ENCODE results near the gene HOXB2. TPM values are rescaled to one million over a fixed set of nuclear protein-coding genes. Genes with fewer than 3 reads are reported as not detected.
A peak's percentile ranks its signal among the peaks of the same experiment; 100 is the strongest.

The HOXB2 gene
- total and polyA plus RNA-seq, 2 donors (not counting 1 experiment from before 2014, with no cell fraction given) = 6.1 to 9.2 TPM

DNA sequence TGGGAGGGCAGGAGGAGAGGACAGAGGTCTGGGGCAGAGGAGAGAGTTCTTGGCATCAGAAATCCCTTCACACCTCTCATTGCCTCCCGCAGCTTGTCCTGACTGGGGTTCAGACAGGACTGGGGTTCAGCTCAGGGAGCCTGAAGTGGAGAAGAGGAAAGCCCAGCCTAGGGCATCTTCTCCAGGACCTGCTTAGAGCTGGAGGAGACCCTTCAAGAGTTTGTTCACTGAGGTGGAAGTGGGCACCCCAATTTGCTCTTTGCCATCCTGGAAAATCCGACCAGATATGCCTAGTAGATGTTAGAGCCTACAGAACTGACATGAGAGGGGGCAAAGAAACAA, 43.1 kb upstream of the HOXB2 start:
- peaks cover 96% of the 10 kb centered on the region for H3K27me3 Mint-ChIP-seq
- no peak for DNase-seq
- ChIA-PET CTCF (interaction anchor here (0.9 to 3.2 kb wide), 10 partner anchors 9 to 328 kb away, joined by 3 to 13 read pairs (median 4); no protein-coding TSS in a partner anchor), POLR2A (no interaction called here)
- no peaks in the 10 kb centered on the region for H3K79me2 ChIP-seq (ENCODE audit: control insufficient read depth, insufficient read depth, low read length)
- H3K36me3 ChIP-seq (replicated peaks in 1 of 2; ENCODE audit: control extremely low read depth in 1 of 2, control insufficient read depth in 1 of 2, extremely low read depth in 1 of 2, insufficient read depth in 2 of 2, low read length in 1 of 2) = no peaks in the 10 kb centered on the region
- no peak overlapping the region for H3K4me3 ChIP-seq (ENCODE audit: control extremely low read depth in 1 of 5, extremely low read depth in 1 of 5, insufficient read depth in 1 of 5, low read depth in 2 of 5, low read length in 4 of 5)
- TF ChIP-seq, protein P1, sequence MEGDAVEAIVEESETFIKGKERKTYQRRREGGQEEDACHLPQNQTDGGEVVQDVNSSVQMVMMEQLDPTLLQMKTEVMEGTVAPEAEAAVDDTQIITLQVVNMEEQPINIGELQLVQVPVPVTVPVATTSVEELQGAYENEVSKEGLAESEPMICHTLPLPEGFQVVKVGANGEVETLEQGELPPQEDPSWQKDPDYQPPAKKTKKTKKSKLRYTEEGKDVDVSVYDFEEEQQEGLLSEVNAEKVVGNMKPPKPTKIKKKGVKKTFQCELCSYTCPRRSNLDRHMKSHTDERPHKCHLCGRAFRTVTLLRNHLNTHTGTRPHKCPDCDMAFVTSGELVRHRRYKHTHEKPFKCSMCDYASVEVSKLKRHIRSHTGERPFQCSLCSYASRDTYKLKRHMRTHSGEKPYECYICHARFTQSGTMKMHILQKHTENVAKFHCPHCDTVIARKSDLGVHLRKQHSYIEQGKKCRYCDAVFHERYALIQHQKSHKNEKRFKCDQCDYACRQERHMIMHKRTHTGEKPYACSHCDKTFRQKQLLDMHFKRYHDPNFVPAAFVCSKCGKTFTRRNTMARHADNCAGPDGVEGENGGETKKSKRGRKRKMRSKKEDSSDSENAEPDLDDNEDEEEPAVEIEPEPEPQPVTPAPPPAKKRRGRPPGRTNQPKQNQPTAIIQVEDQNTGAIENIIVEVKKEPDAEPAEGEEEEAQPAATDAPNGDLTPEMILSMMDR (IDR thresholded peaks at IDR 0.05) = no peak
- TF ChIP-seq EZH2 (IDR thresholded peaks at IDR 0.05; ENCODE audit: borderline replicate concordance, insufficient read depth, low read depth, low read length, poor library complexity, severe bottlenecking) = no peak
- peaks cover 0 to 100% (median 87%) of the 10 kb centered on the region in 4 experiments for H3K27me3 ChIP-seq (replicated peaks in 1 of 4; ENCODE audit: control extremely low read depth in 1 of 4, control insufficient read depth in 3 of 4, insufficient read depth in 4 of 4, low read length in 3 of 4)
- H3K4me2 ChIP-seq (replicated peaks; ENCODE audit: low read depth, low read length, poor library complexity, severe bottlenecking) = no peak overlapping the region
- no peaks in the 10 kb centered on the region for H3K9me3 Mint-ChIP-seq (ENCODE audit: insufficient read depth)
- H3K27ac Mint-ChIP-seq = no peak overlapping the region
- 23% methylated on average over 1 of the region's 2 CpGs for WGBS (ENCODE audit: insufficient coverage)
- ATAC-seq (ENCODE audit: low read depth) = no peak
- peaks cover 0 to 9% (median 0%) of the 10 kb centered on the region in 3 donors for H3K9me3 ChIP-seq (ENCODE audit: control extremely low read depth in 1 of 3, control insufficient read depth in 2 of 3, insufficient read depth in 1 of 3, low read length in 2 of 3)
- peaks cover 4% of the 10 kb centered on the region for H4K20me1 ChIP-seq (ENCODE audit: control insufficient read depth, insufficient read depth, low read length, poor library complexity, severe bottlenecking)
- H3K4me3 Mint-ChIP-seq = no peak overlapping the region
- H3K4me1 Mint-ChIP-seq = peaks cover 40% of the 10 kb centered on the region
- H3K27ac ChIP-seq (ENCODE audit: low read length in 2 of 2) = no peak overlapping the region
- no peak overlapping the region for H2AFZ ChIP-seq (ENCODE audit: insufficient read depth, low read depth, low read length, poor library complexity, severe bottlenecking)
- no peak overlapping the region for H3K9ac ChIP-seq (ENCODE audit: low read length)
- intact Hi-C loops (cut with micrococcal nuclease) = no loop called here
- peaks cover 44 to 55% of the 10 kb centered on the region in 2 donors for H3K4me1 ChIP-seq (ENCODE audit: control insufficient read depth in 2 of 2, insufficient read depth in 2 of 2, low read length in 2 of 2)

DNA sequence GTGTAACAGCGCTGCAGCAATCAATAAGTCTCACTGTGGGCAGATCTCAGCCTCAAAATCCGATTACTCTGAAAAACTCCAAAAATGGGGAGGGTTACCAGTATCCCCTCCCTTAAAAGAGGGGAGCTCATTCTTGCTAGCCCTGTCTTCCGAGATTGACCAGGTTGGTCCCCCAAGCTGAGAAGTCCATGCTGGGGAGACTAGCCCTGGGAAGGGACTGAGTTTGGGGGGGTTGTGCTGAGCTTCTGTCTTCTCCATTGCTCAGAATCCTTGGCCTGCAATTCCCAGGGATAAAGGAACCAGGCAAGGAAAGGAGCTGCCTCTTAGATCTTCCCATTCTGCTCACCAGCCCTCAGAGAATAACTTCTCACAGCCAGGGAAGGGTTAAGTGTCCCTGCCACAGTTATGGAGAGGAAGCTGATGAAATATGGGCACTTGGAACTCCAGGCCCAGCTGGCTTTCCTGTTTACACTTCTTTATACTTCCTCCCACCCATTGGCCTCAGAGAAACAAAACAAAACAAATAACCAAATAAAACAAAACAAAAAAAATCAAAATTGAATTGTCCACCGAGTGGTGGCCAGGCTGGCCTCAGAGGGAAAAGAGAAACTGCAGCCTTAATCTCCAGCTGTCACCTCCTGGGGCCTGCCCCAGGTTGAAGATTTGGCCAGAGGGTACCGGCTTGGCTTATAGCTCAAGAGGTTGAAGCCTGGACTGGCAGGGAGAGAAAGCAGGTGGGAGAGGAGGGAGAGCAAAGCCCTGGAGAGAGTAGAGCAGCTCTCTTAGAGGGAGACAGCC, 42.6 kb upstream of the HOXB2 start:
- intact Hi-C loops (cut with micrococcal nuclease) = no loop called here
- H3K4me3 ChIP-seq (ENCODE audit: control extremely low read depth in 1 of 5, extremely low read depth in 1 of 5, insufficient read depth in 1 of 5, low read depth in 2 of 5, low read length in 4 of 5) = no peak overlapping the region
- Mint-ChIP-seq H3K27ac (peak overlapping the region; percentile 37), H3K9me3 (ENCODE audit: insufficient read depth) (no peaks in the 10 kb centered on the region), H3K27me3 (peaks cover 96% of the 10 kb centered on the region), H3K4me3 (peak overlapping the region; percentile 7), H3K4me1 (peaks cover 38% of the 10 kb centered on the region)
- no peak overlapping the region for H3K27ac ChIP-seq (ENCODE audit: low read length in 2 of 2)
- 32% methylated on average over 5 of the region's 5 CpGs for WGBS (ENCODE audit: insufficient coverage)
- no peak overlapping the region for H3K9ac ChIP-seq (ENCODE audit: low read length)
- ATAC-seq (ENCODE audit: low read depth) = no peak
- ChIA-PET POLR2A (no interaction called here), CTCF (interaction anchor here (0.6 to 3.2 kb wide), 12 partner anchors 10 to 327 kb away, joined by 3 to 13 read pairs (median 3); no protein-coding TSS in a partner anchor)
- H4K20me1 ChIP-seq (ENCODE audit: control insufficient read depth, insufficient read depth, low read length, poor library complexity, severe bottlenecking) = peaks cover 4% of the 10 kb centered on the region
- peaks cover 0 to 100% (median 87%) of the 10 kb centered on the region in 4 experiments for H3K27me3 ChIP-seq (replicated peaks in 1 of 4; ENCODE audit: control extremely low read depth in 1 of 4, control insufficient read depth in 3 of 4, insufficient read depth in 4 of 4, low read length in 3 of 4)
- H3K36me3 ChIP-seq (replicated peaks in 1 of 2; ENCODE audit: control extremely low read depth in 1 of 2, control insufficient read depth in 1 of 2, extremely low read depth in 1 of 2, insufficient read depth in 2 of 2, low read length in 1 of 2) = no peaks in the 10 kb centered on the region
- no peaks in the 10 kb centered on the region for H3K79me2 ChIP-seq (ENCODE audit: control insufficient read depth, insufficient read depth, low read length)
- TF ChIP-seq, protein P1 (IDR thresholded peaks at IDR 0.05) = no peak
- TF ChIP-seq EZH2 (IDR thresholded peaks at IDR 0.05; ENCODE audit: borderline replicate concordance, insufficient read depth, low read depth, low read length, poor library complexity, severe bottlenecking) = no peak
- no peak overlapping the region for H3K4me2 ChIP-seq (replicated peaks; ENCODE audit: low read depth, low read length, poor library complexity, severe bottlenecking)
- DNase-seq = peak; percentile 18
- peaks cover 0 to 13% (median 0%) of the 10 kb centered on the region in 3 donors for H3K9me3 ChIP-seq (ENCODE audit: control extremely low read depth in 1 of 3, control insufficient read depth in 2 of 3, insufficient read depth in 1 of 3, low read length in 2 of 3)
- peaks cover 41 to 55% of the 10 kb centered on the region in 2 donors for H3K4me1 ChIP-seq (ENCODE audit: control insufficient read depth in 2 of 2, insufficient read depth in 2 of 2, low read length in 2 of 2)
- no peak overlapping the region for H2AFZ ChIP-seq (ENCODE audit: insufficient read depth, low read depth, low read length, poor library complexity, severe bottlenecking)
